ENCODE results near the gene ZNRF3.
"Not testable (repeated sequence)": the region's sequence is repeated elsewhere in the genome, so short reads cannot be mapped to it uniquely, and the experiment has no call there.

The ZNRF3 gene

DNA sequence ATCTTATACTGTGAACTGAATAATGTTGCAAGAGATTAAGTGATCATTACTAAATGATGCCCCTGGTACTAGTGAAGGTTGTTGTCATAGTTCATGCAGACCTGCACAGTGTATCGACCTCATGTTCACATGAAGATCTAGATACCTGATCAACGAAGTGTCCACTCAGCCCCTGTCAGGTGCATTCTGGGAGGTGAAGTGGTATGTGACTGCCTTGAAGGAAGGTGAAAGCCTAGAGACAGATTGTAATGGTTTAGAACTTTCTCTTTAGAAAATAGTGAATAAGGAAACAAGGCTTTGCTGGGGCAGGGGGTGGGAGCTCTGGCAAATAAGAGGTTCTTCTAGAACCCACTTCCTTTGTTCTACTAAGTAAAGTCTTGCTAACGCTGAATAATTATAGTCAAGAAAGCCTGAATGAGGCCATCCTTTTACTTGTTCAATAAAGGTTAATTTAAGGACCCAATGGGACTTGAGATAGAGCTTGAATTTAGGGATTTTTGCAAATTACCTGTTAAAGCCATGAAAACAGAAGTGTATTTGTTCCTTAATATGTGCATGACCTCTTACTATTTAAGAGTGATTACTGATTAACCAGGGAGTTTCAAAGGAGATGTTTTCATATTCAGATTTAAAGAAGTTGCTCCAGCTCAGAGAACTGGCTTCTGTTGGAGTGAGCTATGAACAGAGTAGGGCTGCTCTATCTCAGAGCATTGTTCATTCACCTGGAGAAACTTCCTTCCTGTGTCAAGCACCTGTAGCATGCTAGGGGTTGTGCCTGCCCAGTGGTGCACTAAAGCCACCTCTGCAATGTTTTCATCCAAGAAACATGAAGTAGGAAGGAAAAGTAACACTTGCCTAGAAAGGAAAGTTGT lies 132.9 kb downstream of the ZNRF3 start:
- no peak for DNase-seq

DNA sequence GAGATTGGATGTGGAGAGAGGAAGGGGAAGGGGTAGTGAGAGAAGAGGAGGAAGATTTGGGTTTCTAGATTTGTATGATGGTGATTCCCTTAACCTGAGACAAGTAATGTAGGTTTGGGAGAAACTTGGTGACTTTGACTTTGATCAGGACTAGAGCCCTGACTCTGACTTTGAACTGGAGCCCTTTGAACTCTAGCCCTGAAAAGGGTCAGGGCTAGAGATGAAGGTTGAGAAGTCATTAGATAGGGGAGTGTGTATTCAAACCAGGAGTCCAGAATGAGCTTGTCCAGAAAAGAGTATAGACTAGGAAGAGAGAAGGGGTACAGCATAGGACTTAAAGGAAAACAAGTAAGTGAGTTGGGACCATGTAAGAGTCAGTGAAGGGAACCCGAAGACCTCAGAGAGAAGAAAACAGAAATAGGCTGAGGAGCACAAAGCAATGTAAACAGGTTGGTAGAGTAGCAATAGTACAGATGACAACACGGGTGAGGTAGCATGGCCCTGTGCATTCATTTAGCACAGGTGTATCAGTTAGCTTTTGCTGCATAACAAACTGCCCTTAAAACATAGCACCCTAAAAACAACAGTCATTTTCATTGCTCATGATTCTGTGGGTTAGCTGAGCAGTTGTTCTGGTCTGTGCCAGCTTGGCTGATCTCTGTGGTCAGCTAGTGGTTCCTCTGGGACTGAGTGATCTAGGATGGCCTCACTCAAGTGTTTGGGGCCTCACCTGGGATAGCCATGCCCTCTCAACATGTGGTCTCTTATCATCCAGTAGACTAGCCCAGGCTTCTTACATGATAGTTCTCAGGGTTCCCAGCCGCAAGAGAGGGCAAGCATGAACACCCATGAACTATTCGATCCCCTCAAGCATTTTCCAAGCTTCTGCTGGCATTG lies 135.2 kb downstream of the ZNRF3 start:
- no peak for DNase-seq

DNA sequence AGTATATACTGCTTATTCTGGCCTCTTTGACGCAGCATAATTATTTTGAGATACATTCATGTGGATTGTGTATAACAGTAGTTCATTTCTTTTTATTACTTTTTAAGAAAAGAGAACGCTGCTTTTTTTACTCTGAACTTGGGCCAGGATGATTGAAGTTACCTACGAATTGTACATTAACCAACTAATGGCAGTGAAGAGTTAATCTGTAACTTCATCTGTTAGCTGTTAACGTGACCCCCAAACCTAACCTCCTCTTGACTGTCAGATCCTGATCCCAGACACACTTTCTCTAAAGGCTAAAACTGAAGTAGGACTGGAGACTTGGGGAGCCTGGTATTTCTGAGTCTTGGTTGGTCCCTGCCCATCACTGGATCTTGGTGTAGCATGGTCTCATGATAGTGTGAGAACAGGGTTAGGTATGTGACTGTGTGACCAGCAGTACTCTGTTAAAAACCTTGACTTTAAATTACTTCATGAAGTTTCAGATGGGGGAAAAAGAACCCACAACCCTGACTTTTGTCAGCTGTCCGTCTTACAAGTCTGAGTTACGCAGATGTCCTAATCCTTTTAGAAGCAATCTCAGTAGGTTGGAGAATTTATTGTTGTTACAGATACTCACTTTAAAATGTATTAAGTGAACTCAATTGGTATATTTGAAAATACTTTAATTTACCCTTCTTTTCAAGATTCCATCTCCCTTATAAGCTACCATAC lies 138.9 kb downstream of the ZNRF3 start:
- DNase-seq = no peak

DNA sequence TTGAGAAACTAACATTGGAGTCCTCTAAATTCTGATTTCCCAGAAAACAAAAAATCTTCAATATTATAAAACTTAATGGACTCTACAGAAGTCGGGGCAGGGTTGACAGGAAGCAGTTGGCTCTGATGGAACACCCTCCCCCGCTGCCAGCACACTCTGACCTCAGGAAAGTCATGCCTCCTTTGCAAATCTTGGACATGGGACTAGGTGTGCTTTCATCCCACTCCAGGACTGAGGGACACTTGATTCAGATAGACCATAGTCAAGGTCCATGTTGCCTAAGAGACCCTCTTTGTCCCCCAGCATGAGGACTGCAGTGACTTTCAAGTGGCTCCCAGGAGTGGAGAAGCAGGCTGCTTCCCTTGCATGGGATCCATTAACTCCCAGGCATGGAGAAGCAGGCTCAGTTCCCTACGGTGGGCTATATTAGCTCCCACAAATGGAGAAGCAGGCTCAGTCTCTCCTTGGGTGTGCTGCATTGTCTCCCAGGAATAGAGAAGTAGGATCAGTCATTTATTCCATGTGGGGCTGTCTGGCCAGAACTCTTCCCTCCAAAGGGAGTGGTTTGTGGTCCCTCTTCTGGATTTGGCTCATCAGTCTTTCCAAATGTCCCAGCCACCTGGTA lies 139.9 kb downstream of the ZNRF3 start:
- DNase-seq = no peak

DNA sequence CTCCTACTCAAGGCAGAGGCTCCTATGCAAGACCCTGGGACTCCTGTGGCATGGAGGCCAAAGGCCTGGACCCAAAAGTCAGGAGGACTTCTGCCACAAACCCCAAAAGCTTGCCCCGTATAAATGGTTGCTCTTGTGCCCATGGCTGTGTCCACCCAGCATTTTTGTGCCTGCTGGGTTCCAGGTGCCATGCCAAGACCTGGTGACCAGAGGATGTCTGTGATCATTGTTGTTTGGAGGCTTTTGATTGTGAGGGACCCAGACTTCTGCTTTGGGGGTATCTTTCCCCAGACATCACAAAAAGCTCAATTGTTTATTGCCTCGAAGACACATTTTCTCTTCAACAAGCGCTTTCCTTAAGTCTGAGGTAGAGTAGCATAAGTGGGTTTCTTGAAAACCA lies 143.2 kb downstream of the ZNRF3 start:
- DNase-seq = no peak

DNA sequence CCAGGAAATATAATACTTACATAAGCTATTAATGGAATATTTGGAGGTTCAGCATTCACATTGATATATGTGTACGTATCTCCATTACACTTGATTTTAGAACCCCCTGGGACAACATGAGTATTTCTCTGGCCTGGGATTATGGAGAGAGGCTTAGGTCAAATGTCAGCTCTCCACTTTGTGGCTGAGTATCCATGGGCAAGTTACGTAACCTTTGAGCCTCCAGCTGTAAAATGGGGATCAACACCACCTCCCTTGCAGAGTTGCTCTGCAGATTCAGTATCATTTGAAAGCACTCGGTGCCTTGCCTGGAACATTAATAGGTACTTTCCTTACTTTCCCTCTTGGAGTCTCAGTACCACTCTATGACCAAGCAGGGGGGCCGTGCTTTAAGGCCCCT lies 145.1 kb downstream of the ZNRF3 start:
- no peak for DNase-seq

DNA sequence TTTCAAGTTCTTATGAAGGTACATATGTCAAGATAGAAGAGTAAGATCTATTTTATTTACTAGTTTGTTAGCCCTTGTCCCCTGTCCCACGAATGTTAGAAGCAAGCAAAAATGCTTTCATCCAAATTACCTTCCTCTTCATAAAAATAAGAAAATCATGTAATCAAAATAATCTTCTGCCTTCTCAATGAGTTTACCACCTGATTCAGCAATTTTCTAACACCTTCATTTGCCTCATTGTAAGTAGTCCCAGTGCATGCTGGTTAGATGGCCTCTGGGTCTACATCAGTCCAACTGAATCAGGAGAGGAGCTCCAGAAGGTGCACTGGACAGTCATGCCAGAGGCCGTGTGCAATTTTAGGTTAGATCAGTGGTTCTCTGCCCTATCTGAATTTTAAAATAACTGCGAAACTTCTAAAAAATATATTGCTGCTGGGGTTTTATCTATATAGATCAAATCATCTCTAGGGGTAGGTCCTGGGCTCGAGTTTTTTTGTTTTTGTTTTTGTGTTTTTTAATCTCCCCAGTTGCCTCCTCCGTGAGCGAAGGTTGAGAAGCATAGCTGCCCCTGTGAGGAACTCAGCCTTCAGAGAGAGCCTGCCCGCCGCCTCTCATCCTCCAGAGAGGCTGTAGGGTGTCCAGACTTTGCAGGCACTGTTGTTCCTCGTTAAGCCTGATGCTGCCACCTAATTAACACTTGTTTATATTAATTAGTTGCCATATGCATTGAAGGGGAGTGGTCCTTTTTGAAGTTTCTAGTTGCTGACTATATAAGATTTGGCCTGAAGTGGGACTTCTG lies 146.0 kb downstream of the ZNRF3 start:
- no peak for DNase-seq

DNA sequence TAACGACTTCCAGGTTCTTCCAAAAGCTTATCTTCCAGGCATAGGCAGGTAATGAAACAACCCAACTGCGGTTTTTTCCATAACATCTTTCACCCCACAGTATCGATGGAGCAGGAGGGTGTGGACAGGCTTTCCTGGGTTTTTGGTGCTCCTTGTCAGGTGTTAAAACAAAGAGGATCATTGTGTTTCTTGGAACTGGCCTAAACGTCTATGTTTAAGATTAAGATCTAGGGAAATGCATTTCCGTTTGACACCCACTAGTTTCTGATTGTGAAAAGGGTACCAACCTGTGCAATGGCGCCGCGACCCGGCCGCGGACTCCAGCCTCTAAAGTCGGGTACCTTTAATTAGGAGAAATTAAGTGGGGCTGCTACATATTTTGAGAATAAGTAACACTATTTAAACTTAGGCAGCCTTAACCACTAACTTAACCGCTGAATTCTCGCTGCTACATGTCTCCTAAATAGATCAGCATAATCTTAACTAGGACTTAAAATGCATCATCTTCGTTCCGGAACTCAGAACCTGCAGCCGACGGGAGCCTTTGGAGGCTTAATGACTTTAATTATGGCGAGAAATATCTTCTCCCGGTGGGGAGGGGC lies 146.7 kb downstream of the ZNRF3 start:
- no peak for DNase-seq

DNA sequence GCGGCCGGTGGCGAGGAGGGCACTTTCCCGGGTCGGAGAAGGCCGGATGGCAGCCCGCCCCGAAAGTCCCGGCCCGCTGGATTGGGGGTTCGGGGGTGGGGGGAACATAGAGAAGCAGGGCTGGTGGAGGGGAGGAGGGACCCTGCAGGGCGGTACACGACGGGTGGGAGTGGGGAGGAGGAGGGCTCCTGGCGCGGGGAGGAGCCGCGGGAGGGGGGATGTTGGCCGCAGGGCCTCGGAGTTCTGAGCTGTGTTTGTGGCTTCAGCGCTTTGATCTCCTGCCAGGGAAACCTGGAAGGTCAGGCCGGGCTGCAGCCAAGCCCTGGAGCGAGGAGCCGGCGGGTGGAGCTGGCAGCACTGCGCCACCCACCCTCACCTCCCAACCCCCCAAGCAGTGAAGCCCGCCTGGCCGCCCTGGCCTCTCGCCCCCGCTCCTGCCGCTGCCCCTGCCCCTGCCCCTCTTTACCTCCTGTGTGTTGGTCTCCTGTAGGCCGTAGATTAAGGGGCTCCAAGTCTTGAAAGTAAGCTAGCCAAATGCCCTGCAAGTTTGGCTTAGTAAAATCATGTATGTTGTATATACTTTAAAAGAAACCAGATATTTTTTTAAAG lies 147.3 kb downstream of the ZNRF3 start:
- DNase-seq = no peak

DNA sequence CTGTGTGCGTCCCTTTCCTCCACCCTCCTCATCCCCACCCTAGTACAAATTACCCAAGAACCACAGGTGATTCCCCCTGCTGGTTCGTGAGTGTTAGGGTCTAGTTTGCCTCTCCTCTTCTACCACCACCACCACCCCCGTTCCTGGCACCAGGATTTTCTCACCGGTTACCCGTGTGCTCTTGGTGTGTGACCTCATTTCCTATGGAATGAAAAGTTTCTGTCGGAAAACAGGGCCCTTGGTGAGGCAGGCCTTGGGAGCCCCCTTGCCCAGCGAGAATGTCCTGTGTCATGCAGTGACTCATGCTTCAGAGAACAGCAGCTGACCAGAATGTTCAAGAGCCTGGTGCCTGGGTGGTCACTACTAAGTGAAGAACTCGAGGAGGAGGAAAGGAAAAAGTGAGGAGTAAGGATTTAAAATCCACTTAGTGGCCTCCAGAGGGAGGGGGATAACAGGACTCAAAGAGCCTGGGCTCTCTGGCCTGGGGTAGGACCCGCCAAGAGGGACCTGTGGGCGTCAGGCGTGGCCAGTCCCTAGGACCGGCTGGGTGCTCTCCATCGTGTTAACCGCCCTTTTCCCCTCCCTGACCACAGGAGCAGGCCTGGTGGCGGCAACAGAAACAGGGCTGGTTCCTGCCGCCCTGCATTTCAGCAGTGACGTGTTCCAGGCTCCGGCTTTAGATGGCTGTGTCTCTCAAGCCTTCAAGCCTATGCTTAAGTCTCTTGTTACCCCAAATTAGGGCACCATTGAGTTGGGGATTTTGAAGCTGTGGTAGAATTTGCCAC lies 148.0 kb downstream of the ZNRF3 start:
- peak; percentile 87 for DNase-seq

DNA sequence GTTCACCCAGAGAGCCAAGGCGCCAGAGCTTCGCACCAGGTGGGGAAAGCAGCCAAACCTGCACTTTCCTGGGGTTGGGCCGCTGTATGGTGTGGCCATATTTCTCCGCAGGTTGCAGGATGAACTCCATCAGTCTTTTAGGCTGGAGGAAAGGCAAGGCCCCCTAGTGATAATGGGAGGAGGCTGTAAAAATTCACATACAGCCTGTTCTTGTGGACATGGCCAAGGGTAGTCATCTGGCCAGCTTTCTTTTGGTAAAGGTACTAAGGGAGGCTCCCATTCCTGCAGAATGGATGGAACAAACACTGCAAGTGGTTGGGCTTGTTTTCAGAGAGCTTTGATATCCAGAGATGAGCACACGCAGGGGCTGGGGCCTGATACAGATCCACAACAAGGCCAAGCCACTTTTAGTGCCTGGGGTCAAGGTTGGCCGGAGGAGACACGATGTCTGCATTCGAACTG lies 148.7 kb downstream of the ZNRF3 start:
- no peak for DNase-seq

DNA sequence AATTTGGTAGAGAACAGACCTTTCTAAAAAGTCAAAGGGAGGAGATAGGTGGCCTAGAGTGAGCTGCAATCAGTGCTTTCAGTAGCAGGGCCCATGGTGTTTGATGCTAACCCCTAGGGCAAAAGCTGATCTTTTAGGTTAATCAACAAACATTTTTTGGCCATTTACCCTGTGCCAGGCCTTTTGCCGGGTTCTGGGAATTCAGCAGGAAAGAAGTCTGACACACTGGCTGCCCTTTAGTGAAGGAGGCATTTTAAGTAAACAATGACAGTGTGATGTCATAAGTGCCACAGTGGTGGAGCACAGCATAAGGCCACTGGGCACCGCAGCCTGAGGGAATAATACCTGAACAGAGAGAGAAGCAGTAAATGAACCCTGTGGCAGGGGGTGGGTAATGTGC lies 149.2 kb downstream of the ZNRF3 start:
- DNase-seq = no peak

DNA sequence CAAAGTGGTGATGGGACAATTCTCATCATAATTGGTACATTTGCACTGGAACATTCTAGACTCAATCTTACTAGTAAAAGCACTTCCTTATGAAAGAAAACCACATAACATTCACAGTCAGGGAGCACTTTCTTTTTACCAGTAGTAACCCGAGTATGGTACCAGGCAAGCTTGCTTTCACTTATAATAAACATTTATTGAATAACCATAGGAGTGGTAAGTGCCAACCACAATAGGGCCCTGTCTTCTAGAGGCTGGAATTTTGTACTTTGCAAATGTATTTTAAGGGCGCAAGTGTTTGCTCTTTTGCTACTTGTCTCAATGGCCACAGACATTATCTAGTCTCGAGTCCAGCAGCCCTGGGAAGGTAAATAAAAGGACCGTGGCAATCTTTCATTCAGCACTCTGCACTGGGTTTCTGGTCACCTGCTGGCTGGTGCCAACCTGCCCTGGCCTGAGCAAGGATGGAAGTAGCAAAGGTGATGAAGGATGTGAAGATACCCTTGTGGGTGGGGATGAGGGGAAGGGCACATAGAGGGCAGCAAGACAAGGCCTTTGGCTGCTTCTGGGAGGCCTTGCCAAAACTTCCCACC lies 154.1 kb downstream of the ZNRF3 start:
- no peak for DNase-seq

DNA sequence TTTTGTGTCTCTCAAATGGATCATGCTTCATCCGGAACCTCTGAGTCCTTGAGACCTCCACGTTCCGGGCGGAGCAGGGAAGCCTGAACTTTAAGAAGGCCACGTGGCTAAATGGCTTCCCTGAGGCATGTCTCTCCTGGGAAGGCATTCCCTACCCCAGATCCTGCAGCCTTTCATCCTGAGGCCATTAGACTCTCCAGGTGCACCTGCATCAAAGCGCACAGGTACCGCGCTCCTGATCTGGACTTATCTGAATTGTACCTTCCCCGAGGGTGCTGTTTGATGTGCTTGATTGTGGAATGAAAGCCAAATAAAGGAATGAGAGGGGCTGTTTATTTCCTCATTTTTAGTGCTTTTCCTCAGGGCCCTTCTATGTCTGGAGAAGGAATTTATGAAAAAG lies 155.8 kb downstream of the ZNRF3 start:
- DNase-seq = no peak

DNA sequence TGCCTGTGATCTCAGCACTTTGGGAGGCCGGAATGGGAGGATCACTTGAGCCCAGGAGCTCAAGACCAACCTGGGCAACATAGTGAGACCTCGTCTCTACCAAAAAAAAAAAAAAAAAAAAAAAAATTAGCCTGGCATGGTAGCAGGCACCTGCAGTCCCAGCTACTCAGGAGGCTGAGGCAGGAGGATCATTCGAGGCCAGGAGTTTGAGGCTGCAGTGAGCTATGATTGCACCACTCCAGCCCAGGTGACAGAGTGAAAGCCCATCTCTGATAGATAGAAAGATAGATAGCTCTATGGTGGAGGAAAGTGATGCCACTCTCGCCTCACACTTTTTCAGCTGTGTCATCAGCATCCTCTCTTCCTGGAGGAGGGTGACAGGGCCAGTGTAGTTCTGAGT lies 156.3 kb downstream of the ZNRF3 start:
- not testable (repeated sequence) for DNase-seq

DNA sequence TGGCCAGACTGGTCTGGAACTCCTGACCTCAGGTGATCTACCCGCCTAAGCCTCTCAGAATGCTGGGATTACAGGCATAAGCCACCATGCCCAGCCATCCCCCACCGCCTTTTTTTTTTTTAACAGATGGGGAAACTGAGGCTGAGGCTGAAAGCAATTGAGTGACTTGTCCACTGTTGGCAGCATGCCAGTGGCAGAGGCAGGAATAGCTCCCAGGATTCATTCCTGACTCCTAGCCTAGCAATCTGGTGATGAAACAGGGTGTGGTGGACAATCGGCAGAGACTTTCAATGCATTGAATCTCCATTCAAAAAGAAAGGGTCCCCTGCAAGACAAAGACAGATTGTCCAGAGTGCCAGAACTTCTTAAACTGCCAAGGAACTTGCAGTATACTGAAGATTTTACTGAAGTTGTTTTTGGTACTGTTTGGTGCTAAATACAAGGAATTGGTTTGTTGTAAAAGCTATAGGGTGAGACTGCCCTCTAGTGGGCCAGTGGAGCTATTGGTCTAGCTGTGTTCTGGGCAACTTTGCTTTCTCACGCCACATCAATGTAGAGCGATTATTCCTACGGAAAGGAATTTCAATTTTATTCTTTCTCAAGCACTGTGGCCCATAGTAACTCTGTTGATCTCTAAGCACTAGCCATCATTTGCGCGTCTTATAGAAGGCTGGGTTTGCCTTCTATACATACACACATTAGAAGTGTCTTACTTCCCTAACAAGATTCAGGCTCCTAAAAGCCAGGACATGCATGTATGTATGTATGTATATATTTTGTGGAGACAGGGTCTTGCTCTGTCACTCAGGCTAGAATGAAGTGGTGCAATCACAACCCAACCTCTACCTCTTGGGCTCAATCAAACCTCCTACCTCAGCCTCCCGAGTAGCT lies 157.3 kb downstream of the ZNRF3 start:
- peak; percentile 64 for DNase-seq

DNA sequence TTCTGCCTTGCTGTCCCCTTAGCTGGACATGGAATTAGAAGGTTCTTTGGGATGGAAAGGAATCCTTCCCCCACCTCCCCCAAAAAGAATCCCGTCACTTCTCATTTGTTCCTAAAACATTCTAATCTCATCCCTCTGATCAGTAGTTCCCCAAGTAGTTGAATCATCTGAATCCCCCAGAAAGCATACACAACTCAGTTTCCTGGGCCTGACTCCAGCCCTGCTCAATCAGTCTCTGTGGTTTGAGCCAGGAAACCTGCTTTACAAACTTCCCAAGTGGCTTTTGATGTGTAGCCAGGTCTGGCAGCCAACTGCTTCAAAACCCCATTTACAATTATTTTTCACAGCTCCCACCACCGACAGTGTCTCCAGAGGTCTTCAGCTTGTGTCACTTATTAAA lies 158.0 kb downstream of the ZNRF3 start:
- DNase-seq = no peak

DNA sequence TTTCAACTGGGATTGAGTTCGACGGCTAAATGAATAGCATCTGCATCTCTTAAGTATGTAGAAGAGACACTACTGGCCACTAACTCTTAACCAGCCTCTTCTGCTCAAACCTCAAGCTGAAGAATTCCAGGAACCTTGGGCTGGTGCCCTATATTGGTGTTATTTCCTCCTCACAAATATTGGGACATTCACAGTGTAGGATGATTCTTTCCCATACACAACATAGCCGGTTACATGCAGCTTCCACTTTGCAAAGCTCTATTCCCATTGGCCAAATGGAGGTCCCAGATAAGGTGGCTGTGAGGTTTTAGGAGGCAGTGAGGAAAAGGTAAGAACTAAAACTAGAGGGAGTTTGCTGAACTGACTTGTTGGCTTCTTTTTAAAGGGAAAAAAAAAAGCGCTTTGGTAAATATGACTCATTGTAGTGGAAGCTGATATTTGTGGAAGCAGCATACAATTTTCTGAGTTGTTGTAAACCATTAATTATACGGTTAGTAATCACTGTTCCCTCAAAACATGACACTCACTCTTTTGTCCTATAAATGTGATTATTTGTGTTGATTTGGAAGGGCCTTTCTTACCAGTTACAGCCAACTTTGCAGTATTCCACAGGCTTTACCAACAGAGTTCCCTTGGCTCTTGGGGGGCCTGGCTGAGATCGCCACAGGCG lies 160.7 kb downstream of the ZNRF3 start:
- DNase-seq = peak; percentile 33
